HG02981 (cell line): ENCODE data around the gene SSH3.

Experiments used
- ATAC-seq: cut with Tn5 transposase; IDR thresholded peaks from one replicate; pipeline ENCODE4 v1.9.1; 2021; ENCODE audit warnings: mild to moderate bottlenecking, moderate library complexity; ENCODE audit not compliant: unreplicated experiment

SSH3 gene

DNA sequence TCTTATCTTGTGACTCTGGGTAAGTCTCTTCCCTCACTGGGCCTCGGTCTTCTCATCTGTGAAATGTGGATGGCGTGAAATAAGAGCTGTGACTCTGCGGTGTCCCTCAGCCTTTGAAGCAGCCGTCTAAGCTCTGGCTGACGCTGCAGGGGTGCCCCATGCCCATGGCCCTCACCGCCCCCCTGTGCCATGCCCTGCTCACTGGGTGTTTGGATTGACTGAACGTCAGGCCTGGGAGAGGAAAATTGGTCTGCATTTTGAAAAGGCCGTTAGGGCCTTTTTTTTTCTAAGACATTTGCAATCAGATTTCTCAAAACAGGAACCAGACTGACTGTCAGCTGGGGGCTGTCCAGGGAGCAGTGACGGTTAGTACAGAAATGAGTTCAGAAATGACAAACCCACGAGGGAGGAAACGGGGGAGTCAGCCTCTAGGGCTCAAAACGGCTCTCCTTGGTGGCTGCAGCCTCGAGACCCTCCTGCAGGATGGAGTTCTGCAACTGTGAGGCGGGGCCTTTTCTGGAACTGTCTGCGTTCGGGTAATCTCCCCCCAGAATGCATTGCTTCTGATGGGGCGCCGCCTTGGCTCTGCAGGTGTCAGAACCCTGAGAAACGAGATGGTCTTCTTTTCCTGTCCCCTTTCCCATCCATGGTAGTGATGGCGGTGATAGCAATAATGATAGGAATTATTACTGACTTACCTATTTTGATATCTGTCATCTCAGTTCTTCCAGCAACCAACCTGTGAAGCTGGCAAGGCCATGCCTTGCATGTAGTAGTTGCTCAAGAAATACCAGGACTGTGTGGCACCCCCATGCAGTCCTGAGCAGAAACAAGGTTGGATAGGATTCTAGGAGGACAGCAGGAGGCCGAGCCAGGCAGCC lies 35.0 kb upstream of the SSH3 start:
- ATAC-seq, result peak; percentile 37

DNA sequence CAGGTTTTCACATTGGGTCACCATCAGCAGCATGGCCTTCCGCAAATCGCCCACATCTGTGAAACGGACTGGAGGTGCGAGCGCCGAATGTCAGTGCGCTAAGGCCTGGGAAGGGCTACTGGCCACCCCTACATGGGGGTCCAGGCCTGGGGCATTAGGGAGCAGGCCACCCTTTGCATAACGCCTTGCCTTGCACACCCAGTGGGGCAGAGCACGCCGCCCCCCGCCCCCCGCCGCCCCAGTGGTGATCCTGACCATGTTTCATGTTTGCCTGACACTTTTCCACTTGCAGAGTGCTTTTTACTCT lies 34.4 kb upstream of the SSH3 start:
- ATAC-seq, result no peak

DNA sequence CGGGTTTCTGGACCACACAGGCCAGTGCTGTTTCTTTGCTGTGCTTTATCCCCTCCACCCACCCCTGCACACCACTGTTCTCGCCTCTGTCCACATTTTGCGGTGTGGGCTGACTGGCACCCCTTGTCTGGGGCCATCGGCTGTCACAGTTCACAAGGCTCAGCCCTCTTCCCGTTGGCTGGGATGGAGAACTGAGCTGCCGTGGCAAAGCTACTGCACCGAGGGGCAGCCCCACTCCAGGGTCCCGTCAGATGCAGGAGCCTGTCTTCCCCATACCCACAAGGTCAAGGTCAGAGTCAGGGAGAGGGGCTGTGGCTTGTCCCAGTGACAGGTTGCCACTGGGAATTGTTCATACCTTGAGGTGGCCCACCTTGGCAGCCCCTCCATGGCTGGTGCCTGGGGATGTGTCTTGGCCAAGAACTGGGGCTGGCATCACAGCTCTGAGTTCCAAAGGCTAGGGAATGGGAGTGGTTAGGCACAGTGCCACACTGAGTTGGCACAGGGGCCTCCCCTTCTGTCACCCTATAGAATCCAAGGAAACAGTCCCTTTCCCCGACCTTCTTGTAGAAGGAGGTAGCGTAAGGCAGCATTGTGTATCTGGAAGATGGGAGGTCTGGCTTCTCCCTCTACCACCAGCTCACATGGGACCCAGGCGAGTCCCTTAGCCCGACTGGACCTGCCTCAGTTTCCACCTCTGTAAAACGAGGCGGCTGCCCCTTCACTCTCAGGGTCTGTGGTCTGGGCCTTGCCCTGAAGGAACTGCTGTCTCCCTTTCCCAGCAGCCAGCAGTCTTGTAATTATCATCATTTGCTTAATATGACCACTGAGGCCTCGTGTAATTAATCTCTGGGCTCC lies 33.7 kb upstream of the SSH3 start:
- ATAC-seq, result no peak

DNA sequence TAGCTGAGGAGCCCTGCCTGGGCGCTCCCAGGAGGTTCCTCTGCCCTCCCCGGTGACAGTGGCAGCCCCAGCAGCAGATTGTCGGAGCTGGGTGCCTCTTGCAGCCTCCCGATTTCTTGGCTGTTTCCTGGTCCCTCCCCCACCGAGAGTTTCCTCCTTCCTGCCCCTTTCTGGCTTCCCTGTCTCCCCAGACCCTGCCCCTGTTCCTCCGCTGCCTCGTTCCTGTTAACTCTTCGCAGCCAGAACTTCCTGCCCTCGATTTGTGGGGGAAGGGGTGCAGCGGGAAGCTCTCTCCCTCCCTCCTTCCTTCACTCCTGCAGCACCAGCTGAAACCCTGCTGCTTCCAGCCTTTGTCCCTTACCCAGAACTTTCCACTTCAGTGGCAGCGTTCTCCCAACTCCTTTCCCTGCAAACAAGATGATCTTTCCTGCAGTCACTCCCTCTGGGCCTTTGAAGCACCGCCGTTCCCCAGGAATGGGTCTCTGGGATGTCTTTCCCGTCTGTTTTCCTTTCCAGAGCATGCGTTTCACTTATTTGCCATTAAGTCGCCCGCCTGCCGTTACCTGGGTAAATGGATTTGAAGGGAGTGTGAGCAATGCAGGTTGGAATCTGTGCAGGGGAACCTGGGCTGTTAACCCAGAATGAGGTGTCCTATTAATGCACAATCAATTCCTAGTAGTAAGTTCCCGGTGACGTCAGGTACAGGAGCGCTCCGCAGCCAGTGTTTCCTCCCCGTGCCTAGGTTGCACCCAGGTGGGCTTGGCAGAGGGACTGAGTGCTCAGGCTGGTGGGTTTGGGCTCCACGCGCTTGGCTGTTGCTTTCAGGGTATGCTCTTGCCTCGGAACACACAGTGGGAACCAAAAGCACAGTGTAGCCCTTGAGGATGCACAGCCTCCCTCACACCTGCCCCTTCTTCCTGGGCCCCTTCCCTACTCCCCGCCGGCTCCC lies 32.8 kb upstream of the SSH3 start:
- ATAC-seq, result no peak

DNA sequence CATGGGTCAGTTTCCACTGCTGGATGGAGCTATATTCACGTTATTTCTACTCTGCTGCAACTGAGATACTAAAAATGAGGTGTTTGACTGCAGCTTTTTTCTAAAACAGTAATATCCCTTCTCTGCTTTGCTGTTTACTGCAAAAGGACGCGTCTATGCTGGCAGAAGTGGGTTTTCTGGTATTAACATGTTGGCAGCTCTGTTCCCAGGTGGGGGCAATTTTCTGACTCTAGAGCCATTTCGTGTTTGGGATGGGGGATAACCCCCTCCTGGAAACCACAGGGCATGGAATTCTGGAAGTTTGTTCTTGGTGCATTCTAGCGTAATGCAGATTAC lies 32.2 kb upstream of the SSH3 start:
- ATAC-seq, result no peak

DNA sequence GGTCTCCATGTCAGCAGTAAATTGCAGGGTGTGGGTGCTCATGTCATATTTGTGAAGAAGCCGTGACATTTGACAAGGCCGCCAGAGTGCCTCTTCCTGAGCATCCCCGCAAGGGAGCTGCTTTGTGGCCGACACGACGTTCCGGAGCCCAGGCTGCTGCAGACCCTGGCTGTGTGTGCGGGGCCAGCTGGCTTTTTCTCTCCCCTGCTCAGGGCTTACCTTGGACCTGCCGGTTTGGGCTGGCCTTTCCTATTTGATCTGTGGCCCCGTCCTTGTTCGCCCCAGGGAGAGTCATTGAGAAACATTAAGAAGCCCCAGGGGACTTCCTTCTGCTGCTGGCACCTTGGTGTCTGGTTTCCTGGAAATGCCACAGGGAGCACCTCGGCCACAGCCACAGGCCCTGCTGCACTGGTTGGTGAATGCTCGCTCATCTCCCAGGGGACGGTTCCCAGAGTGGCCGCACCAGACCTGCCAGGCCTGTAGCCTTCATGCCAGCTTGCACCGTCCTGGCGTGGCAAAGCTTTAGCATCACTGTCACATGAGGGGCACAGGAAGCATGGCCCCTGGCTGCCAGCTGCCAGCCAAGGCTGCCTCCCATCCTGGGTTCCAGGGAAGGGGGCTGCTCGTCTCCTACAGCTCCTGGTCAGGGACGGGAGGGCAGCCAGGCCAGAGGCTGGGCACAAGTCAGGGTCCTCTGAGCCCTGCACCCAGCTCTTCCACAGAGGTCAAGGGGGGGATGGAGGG lies 31.6 kb upstream of the SSH3 start:
- no peak for ATAC-seq

DNA sequence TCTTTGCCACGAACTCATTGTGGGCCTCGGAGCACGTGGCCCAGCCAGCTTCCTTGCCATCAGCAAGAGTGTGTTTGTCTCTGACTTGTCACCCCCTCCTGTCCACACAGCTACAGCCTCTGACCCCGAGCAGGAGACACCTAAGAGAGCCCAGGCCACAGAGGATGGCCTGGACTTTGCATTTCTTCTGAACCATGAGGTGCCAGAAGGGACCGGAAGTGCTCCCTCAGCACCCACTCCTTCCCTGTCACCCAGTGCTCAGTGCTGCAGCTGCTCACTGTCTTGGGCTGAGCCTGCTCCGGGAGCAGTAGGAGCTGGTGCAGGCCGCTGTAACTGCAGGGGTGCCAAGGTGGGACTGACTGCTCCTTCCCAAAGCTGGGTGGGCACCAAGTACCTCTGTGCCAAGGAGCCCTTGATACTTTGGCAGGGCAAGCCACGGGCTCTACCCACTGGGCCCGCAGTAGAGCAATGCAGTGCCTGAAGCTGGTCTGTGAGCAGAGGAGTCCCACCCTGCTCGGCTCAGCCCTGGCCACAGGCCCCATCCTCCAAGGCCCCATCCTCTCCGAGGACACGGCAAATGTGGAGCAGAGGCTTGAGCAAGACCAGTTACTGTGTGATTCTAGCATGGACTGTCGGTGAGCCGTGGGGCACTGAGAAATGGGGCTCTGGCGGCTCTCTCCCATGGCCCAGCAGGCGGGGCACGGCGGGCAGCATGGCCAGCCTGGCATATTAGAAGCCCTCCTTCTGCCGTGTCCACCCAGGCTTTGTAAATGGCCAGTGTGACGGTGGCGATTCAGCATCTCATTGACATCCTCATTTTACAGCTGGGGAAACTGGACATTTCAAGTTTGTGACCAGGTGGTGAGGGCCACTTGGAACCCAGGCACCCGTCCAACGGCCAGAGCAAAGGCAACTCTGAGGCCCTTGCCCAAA lies 30.7 kb upstream of the SSH3 start:
- no peak for ATAC-seq

DNA sequence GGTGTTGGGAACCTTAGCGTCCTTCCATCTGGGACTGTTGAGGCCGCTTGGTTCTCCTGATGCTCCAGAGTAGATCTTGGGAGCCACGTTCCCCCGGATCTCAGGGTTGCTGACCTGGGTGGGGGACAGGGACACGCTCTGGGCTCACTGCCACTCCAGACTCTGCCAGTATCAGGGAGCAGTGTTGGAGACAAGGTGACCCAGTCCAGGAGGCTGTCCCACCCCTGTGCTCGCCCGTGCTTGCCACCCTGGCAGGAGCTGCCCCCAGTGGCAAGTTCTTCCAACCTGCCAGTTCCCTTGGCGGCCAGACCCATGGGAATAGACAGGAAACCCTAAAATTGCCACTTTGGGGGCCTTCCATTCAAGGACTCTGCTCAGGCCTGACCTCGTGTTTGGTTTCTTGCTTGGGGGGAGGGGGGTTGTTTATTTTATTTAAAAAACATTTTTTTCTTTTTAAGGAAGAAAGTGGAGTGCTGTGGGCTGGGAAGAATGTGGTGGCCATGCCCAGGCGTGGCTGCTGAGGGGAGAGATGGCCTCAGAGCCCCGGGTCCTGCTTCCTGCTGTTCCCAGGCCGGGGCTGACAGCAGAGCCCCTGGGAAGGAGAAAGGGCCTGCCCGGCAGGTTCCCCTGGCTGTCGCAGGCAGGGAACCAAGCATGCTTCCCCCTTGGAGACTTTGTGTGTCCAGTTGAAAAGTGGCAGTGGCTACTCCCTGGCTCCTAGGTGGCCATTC lies 29.9 kb upstream of the SSH3 start:
- ATAC-seq, result no peak

DNA sequence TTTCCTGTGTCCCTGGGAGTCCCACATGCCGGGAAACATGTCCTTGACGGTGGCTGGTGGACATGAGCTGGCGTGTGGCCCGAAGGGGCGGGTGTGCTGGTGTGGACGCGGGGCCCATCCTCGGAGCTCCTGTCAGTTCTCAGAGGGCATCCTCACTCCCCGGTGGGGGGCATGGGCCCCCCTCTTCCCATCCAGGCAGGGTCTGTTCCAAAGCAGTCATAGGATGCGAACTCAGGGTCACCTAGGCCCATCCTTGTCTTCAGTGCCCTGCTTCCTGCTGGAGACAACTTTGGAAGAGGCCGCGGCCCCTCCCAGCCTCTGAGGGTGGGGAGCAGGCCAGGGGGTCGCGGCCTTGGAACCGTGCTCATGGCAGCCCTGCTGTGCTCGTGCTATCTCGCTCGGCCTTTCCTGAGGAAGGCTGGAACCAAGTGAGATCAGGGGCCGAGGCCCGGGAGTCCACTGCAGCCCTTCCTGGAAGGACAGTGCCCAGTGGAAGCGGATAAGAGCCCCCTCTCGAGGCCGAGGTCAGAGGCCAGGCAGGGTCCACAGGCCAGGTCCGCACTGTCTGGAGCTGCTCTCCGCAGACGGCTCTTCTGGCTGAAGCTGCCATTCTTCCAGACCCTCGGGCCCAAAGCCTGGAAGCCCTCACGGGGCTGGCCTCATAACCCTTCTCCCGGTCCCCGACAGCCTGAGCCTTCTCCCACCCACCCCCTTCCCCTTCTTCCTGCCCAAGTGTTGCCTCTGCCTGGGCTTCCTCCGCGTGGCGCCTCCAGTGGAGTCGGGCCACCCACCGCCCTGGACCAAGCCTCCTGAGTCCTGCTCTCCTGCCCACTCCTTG lies 28.3 kb upstream of the SSH3 start:
- no peak for ATAC-seq

DNA sequence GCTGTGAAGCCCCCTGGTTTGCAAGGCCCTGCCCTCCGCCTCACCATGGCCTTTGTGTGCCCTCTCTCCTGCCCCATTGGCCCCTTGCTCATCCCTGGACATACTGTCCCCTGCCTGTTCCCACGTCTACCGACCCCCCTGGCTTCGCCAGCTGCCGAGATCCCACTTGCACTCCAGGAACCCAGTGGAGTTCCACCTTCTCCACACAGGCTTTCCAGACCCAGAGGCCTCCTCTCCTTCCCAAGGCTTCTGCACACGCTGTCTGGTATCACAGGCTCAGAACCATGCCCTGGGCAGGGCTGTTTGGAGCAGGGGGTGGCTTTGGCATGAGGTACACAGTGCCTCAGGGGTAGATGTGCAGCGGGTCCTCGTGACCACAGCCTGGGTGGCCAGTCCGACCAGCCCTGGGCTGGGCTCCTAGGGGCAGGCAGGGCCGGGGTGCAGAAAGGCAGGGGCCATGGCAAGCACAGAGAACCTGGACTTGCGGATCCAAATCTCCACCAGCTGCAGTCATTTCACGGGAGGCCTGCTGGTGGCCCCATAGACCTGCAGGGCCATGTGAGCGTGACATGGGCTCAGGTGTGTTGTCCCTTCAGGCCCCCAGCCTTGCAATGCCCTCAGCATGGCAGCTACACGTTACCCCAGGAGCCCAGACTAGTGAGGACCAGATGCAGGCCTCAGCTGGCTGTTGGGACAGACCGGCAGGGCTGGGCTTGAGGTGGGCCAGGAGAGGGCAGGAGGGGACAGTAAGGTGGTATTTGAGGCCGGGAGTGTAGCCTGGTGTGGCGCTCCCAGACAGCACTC lies 27.5 kb upstream of the SSH3 start:
- ATAC-seq, result no peak

DNA sequence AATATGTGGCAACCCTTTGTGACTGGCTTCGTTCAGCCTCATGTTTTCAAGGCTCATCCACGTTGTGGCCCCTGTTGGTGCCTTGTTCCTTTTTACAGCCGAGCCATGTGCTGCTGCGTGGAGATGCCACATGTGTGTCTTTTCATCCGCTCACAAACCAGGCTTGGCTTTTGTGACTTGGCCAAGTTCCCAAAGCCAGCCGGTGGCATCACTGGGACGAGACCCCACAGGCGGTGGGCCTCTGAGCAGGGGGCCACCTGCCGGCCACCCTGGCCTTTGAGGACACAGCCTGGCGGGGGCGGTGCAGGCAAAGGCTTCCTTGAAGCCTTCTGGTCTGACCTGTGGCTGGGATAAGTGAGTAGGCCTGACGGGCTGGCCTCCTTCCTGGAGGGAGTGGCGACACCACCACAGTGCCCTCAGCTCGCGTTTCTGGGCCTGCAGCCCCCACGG lies 26.5 kb upstream of the SSH3 start:
- ATAC-seq, result peak; percentile 16

DNA sequence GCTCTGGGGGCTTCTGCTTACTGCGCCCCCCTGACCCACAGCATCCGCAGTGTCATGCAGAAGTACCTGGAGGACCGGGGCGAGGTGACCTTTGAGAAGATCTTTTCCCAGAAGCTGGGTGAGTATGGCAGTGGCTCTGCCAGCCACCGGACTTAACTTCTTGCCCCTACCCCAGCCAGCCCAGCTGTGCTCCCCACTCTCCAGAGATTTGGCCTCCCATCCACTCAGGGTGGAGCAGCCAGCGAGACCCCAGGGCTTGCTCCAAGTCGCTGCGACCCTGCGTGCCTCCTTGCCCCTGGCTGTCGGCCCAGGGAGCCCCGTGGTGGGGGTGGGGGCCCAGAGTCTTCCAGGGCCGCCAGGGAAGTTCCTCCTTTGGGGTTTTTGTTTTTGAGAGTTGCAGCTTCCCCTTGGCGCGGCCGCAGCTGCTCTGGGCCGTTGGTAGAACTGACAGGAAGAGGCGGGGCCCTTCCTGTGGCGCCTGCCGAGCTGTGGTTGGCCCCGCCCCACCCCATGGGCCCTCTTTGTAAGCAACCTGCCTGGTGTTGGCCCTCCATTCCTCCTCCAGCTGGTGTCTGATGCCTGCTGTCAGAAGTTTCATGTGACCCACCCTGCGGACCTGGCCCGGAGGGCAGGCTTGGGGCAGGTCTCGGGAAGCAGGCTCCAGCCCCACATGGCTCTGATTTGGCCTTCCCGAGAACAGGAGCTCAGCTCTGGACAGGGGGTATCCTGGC lies 25.9 kb upstream of the SSH3 start:
- peak; percentile 68 for ATAC-seq

DNA sequence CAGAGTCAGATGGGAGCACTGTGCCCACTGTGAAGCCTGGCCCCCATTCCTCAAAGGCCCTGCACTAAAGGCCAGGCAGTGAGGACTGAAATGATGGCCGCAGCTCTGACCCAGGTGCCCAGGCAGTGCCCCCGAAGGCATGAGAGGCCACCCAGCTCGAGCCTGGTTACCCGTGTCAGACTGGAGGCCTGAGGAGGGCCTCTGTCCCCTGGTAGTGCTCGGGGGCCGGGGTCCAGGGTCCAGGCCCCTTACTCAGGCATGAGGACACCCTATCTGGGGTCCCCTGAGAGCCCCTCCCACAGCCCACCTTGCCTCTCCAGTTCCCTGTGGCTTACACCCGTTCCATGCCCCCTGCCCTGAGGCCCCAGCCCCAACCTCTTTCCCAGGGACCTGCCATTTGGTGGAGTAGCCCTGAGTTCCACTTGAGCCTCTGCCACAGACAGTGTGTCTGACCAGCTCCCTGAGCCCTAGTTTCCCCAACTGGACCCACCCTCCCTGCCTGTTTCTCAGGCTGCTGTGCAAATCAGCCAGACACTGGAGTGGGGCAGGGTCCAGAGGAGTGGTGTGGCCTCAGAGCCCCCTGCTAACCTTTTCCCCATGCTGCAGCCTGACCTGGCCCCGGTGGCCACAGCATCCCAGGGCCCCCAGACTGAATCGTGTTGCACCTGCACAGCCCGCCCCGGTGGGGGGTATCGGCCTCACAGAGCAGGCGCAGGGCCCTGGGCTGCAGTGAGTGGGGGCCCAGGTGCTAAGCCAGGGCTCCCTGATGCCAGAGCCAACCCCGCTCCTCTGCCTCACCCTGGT lies 25.0 kb upstream of the SSH3 start:
- no peak for ATAC-seq

DNA sequence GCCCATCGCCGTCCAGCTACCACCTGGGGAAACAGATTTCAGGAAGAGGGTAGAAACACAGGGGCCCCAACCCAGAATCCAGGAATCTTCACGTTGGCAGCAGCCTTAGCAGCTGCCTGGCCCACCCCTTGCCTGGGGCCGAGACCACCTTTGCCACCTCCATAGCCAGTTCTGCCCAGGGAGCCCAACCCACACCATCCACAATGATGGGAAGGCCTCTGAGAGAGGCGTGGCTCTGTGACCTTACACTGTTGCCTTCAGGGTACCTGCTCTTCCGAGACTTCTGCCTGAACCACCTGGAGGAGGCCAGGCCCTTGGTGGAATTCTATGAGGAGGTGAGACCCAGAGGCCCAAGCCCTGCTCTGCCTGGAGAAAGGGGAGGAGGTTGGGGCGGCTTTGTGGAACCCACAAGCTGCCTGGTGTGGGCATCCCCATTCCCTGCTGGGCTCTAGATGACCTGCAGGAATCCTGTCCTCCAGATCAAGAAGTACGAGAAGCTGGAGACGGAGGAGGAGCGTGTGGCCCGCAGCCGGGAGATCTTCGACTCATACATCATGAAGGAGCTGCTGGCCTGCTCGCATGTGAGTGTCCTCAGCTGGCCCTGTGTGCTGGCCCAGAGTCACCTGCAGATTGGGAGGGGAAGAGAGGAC lies 24.3 kb upstream of the SSH3 start:
- ATAC-seq, result no peak
